HG03521 (cell line): ENCODE results near the gene PBXIP1.

ENCODE experiments used
- ATAC-seq: cut with Tn5 transposase; IDR thresholded peaks from one replicate; pipeline ENCODE4 v1.9.1; 2021; ENCODE audit warnings: mild to moderate bottlenecking, moderate library complexity; ENCODE audit not compliant: unreplicated experiment

PBXIP1 gene

DNA sequence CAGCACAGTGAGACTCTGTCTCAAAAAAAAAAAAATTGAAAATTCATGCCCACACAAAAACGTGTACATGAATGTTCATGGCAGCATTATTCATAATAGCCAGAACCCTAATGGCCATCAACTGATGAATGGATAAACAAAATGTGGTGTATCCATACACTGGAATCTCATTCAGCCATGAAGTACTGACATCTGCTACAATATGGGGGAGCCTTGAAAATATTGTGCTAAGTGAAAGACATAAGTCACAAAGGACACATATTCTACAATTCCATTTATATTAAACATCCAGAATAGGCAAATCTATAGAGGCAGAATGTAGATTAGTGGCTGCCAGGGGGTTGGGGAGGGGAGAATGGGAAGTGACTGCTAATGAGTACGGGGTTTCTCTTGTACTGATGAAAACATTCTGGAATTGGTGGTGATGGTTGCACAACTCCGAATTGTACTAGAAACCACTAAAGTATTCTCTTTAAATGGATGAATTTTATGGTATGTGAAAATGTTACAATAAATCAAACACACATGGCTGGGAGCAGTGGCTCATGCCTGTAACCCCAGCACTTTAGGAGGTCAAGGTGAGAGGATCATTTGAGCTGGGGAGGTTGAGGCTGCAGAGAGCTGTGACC lies 52.8 kb downstream of the PBXIP1 start:
- no peak for ATAC-seq

DNA sequence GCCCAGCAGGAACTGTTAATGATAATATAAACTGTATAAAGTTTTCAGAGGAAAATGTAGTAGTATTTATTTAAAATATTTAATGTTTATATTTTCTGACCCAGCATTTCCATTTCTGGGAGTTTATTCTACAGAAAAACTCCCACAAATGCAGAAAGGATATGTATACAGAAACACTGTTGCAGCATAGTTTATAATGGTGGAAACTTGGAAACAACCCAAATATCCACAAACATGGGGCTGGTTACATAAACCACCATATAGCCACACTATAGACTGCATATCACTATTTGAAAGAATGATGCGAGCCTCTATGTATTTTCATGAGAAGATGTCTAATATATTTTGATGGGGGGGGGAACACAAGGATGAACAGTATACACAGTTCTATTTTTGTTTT lies 54.3 kb downstream of the PBXIP1 start:
- no peak for ATAC-seq

DNA sequence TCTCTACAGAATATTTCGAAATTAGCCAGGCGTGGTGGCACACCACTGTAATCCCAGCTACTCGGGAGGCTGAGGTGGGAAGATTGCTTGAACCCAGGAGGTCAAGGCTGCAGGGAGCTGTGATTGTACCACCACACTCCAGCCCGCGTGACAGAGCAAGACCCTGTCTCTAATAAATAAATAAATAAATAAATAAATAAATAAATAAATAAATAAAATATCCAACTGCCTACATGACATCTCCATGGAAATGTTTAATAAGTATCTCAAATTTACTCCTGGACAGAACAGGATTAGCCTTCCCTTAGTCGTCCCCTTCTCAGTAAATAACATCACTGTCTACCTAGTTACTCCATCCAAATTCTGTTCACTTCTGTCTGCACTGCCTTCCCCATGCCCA lies 56.9 kb downstream of the PBXIP1 start:
- ATAC-seq, result no peak

DNA sequence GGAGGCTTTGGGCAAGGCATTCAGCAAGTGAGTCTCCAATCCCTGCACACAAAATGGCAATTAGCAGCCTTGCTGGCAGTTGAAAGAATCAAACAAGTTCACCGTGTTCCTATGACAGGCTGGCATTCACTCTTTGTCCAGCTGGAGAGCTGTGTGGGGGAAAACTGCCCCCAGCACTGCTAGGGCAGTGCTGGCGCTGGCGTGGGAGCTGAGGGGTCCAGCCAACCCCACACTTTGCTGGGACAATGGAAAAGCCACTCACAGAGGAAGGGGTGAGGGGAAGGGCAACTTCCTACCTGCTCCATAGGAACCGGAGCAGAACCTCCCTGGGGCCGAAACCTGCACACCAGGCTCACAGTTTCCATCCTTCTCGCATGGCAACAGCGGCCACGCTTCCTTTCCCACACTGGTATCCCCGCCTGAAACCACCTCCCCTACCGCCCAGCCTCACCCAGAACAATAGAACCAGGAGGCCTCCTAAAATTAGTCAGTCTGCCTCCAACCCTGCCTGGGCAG lies 59.1 kb downstream of the PBXIP1 start:
- no peak for ATAC-seq

DNA sequence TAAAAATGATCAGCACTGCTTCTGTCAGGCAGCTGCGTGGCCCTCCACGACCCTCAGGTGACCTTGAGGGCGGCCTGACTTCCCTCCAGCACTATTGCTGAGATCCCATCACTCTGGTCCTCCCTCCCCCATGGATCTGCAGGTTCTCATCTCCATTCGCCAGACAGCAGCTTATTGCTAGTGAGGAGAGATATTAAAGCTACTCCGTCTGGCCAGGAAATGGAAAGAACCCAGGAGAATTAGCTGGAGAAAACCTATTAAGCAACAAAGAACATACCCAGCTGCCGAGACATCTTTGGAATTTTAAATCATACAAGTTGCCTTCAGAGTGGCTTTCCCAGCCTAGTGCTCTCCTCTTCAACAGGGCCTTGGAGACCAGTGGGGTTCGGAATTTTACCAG lies 60.1 kb downstream of the PBXIP1 start:
- ATAC-seq, result no peak
